ENCODE measurements around the gene TLE1. TPM values are rescaled to one million over a fixed set of nuclear protein-coding genes. Genes with fewer than 3 reads are reported as not detected.
"Not testable (repeated sequence)": the region's sequence is repeated elsewhere in the genome, so short reads cannot be mapped to it uniquely, and the experiment has no call there.

TLE1 gene
- polyA plus RNA-seq, 12 donors: 33.5 to 71.7 (median 57.7) TPM; not detected in 1

- DNase-seq: no peak
Measured at GRCh38 chr9:81656004-81656403, 33.3 kb downstream of the TLE1 start.

- no peak for DNase-seq
Measured at GRCh38 chr9:81653240-81653639, 36.1 kb downstream of the TLE1 start.

GRCh38 chr9:81652058-81652687, 37.2 kb downstream of the TLE1 start:
- DNase-seq: no peak

GRCh38 chr9:81650586-81651515, 38.5 kb downstream of the TLE1 start:
- DNase-seq: no peak

GRCh38 chr9:81649475-81650240, 39.7 kb downstream of the TLE1 start:
- DNase-seq: no peak

GRCh38 chr9:81648891-81649290, 40.5 kb downstream of the TLE1 start:
- no peak for DNase-seq

- no peak for DNase-seq
Measured at GRCh38 chr9:81646337-81646736, 43.0 kb downstream of the TLE1 start.

GRCh38 chr9:81644513-81644912, 44.8 kb downstream of the TLE1 start:
- not testable (repeated sequence) for DNase-seq

GRCh38 chr9:81637276-81637675, 52.1 kb downstream of the TLE1 start:
- no peak for DNase-seq

- no peak for DNase-seq
Measured at GRCh38 chr9:81636255-81636599, 53.1 kb downstream of the TLE1 start.

- DNase-seq: no peak
Measured at GRCh38 chr9:81635521-81636254, 53.7 kb downstream of the TLE1 start.

- DNase-seq: no peak
Measured at GRCh38 chr9:81634915-81635516, 54.3 kb downstream of the TLE1 start.

- DNase-seq: no peak
Measured at GRCh38 chr9:81633952-81634854, 55.1 kb downstream of the TLE1 start.

- no peak for DNase-seq
Measured at GRCh38 chr9:81632599-81632998, 56.7 kb downstream of the TLE1 start.

- DNase-seq: no peak
Measured at GRCh38 chr9:81631218-81631745, 58.1 kb downstream of the TLE1 start.

- DNase-seq: no peak
Measured at GRCh38 chr9:81629440-81629839, 59.9 kb downstream of the TLE1 start.

GRCh38 chr9:81628897-81629296, 60.5 kb downstream of the TLE1 start:
- no peak for DNase-seq

- no peak for DNase-seq
Measured at GRCh38 chr9:81627481-81627880, 61.9 kb downstream of the TLE1 start.

- no peak for DNase-seq
Measured at GRCh38 chr9:81626511-81626910, 62.8 kb downstream of the TLE1 start.

- DNase-seq: no peak
Measured at GRCh38 chr9:81625969-81626368, 63.4 kb downstream of the TLE1 start.

Data from muscle of arm (tissue), 12 donors.